HG03108 (cell line): ENCODE measurements around the gene NDE1.
"Not testable (repeated sequence)": the region's sequence is repeated elsewhere in the genome, so short reads cannot be mapped to it uniquely, and the experiment has no call there.

Source experiments
- ATAC-seq: cut with Tn5 transposase; IDR thresholded peaks from one replicate; pipeline ENCODE4 v1.9.1; 2021; ENCODE audit warnings: moderate library complexity; ENCODE audit not compliant: unreplicated experiment

Gene NDE1

DNA sequence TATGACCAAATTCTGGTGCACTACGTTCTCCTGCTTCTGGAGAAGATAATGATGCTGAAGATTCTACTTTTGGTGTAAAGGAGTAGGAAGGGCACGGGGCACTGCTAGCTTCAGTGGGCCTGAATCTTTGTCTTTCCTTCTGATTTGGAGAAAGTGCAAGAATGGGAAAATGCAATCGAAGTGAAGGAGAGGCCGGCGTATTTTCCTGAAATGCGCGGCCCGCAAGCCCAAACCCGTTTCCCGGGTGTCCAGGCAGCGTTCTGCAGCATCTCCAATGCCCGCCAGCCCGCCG lies 372 bp upstream of the NDE1 start:
- ATAC-seq, result no peak

DNA sequence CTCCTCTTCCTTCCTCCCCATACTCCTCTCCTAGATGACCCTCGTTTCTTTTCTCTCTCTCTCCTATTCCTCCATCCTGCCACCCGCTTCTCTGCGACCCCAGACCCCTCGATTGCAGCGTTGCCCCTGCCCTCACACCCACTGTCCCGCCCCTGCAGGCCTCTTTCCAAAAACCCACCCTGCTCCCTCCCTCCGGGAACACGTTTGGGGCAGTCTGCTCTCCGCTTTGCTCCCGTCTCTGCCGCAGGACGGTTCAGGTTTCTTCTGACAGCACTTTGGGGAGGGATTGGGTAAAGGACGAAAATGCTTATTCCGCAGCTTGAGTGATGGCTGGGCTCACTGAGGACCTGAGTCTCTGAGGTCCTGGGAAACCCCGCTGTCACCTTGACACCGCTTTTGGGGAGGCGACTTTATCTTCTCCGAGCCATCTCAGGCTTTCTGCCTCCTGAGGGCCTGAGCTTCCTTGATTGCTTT lies 690 bp downstream of the NDE1 start:
- peak; percentile 14 for ATAC-seq

DNA sequence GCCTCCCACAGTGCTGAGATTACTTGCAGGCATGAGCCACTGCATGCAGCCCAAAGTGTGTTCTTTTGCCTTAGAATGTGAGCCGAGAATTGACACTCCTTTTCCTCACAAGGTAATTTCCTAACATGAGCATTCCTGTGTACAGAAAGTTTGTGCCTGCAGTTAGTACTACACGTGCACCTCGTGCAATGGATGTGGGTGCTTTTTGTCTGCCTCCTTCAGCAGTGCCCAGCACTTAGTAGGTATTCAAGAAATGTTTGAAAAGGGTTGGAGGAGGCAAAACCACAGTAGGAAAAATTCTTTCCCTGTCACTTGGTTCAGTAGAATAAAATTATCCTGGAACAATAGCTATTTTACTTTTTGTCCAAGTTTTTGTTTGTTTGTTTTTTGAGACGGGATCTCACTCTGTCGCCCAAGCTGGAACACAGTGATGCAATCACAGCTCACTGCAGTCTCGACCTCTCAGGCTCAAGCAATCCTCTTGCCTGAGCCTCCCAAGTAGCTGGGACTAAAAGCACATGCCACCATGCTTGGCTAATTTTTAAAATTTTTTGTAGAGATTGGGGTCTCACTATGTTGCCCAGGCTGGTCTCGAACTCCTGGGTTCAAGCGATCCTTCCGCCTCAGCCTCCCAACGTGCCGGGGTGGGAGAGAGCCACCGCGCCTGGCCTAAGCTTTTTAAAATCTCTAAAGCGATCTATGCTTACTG lies 2.4 kb downstream of the NDE1 start:
- no peak for ATAC-seq

DNA sequence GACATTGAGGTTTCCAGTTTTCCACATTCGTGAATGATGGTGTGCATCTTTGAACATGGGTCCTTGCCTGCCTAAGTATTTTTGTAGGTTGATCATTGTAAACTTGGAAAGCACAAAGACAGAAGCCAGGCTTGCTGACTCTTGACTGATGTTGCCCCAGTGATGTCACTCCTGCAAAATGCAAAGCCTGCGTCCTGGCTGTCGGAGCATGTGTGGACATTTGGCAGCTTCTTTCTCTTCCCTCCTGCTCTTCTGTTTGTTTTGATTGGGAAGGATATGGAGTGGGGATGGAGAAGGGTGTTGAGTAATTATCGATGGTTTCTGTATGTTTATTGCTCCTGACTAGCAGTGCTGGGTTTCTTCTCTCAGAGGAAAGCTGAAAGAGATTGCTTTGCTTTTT lies 3.2 kb downstream of the NDE1 start:
- ATAC-seq, result no peak

DNA sequence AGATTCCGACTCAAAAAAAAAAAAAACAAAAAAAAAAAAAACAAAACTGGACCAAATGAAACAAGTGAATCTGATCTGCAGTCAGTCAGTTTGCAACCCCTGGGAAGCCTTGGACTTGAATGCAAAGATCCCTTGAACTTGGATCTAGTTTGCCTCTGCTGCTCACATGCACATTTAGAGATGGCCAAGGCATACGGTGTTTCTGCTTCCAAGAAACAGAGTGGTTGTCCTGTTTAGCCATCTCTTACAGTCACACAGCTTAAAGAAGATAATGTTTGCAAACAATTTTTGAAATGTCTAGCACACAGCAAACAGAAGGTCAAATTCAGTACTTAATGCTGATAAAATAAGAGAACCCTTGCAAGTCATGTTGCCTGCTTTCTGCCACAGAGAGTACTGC lies 4.5 kb downstream of the NDE1 start:
- no peak for ATAC-seq

- not testable (repeated sequence) for ATAC-seq
Observed at GRCh38 chr16:15655561-15655960, 5.5 kb downstream of the NDE1 start.

DNA sequence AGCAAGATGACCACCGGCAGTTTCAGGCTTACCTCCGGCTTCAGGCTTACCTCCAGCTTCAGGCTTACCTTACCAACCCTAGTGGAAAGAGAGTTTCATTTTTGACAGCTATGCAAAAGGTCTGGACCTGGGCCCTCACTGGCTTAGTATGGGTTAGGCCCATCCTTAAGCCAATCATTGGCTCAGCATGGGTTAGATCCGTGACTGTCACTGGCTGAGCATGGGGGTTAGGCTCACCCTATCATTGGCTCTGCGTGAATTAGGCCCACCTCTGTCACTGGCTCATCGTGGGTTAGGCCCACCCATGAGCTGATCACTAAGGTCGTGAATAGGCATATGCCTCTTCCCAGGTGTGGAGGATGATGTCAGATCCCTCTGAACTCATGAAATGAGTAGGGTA lies 8.1 kb downstream of the NDE1 start:
- ATAC-seq, result no peak

- no peak for ATAC-seq
Observed at GRCh38 chr16:15658556-15658955, 8.5 kb downstream of the NDE1 start.

DNA sequence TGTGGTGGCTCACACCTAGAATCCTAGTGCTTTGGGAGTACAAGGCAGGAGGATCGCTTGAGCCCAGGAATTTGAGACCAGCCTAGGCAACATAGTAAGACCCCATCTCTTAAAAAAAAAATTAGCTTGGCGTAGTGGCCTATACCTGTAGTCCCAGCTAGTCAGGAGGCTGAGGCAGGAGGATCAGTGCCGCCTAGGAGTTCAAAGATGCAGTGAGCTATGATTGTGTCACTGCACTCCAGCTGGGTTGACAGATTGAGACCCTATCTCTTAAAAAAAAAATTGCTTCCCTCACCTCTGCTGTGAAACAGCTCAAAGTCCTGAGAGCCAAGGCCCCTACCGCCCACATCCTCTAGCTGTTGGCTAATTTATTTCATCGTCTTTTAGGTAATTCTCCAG lies 10.2 kb downstream of the NDE1 start:
- no peak for ATAC-seq

- ATAC-seq, result no peak
Observed at GRCh38 chr16:15665107-15665506, 15.1 kb downstream of the NDE1 start.

DNA sequence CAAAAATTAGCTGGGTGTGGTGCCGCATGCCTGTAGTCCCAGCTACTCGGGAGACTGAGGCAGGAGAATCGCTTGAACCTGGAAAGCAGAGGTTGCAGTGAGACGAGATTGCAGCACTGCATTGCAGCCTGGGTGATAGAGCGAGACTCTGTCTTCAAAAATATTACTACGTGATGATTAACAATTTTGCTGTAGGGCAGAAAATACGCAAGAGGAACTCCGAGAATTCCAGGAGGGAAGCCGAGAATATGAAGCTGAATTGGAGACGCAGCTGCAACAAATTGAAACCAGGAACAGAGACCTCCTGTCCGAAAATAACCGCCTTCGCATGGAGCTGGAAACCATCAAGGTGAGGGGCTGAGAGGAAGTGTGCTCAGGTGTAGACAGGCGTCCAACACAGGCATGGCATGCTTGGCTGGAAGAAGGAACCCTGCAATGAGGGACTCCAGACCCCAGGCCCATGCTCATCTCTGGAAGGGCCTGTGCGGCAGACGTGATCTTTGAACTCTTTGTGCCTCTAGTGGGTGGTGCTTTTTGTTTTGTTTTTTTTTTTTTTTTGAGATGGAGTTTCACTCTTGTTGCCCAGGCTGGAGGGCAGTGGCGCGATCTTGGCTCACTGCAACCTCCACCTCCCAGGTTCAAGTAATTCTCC lies 17.2 kb downstream of the NDE1 start:
- ATAC-seq, result no peak

- ATAC-seq, result no peak
Observed at GRCh38 chr16:15671530-15672117, 21.6 kb downstream of the NDE1 start.

- not testable (repeated sequence) for ATAC-seq
Observed at GRCh38 chr16:15672127-15672513, 22.1 kb downstream of the NDE1 start.

DNA sequence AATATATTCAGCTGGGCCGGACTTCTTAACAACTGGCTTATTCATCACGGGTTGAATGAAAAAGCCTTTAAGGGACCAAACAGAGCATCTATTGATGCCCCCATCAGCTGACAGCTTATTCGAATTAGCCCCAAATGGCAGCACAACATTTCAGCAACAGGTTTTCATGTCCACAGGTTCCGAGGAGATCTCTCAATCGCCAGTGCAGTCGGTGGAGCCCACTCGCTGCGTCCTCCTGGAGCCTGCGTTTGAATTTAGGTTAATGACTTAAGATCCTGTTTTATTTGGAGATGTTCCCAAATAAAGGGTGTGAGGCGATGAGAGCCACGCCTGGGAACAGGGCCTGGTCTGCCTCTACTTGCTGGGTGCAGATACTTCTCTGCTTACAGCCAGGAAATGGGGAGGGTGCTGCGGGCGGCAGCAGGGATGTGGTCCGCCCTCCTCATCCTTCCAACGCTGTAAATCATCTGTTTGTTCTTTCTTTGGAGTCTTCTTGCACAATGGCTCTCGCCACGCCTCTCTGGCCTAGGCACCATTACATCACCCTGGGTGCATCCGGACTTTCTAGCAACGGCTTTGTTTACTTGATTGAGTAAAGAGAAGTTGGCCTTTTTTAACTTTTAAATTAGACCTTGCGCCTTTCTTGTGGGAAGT lies 22.6 kb downstream of the NDE1 start:
- no peak for ATAC-seq

- ATAC-seq, result no peak
Observed at GRCh38 chr16:15674571-15674970, 24.5 kb downstream of the NDE1 start.

- no peak for ATAC-seq
Observed at GRCh38 chr16:15676506-15676905, 26.5 kb downstream of the NDE1 start.

DNA sequence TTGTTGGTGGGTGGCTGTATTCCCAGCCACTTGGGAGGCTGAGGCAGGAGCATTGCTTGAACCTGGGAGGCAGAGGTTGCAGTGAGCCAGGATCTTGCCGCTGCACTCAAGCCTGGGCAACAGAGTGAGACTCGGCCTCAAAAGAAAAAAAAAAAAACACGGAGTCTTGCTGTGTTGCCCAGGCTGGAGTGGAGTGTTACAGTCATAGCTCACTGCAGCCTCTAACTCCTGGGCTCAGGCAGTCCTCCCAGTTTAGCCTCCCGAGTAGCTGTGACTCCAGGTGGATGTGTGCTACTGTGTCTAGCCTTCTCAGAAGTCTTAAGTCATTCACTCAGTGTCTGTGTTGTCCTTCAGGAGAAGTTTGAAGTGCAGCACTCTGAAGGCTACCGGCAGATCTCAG lies 27.4 kb downstream of the NDE1 start:
- ATAC-seq, result no peak

- no peak for ATAC-seq
Observed at GRCh38 chr16:15682105-15682570, 32.1 kb downstream of the NDE1 start.

- ATAC-seq, result no peak
Observed at GRCh38 chr16:15686287-15686686, 36.2 kb downstream of the NDE1 start.

- no peak for ATAC-seq
Observed at GRCh38 chr16:15689290-15689689, 39.2 kb downstream of the NDE1 start.

- ATAC-seq, result no peak
Observed at GRCh38 chr16:15690296-15690695, 40.3 kb downstream of the NDE1 start.

- no peak for ATAC-seq
Observed at GRCh38 chr16:15691046-15691445, 41.0 kb downstream of the NDE1 start.
